D721Med (cell line): ENCODE data around the gene CCDC150.

Source experiments
- DNase-seq: peaks from one replicate; pipeline ENCODE4 v3.0.0; 2011; ENCODE audit warnings: low spot score; ENCODE audit not compliant: insufficient read length
- FAIRE-seq: peaks from 2 replicates; lab custom pipeline; 2011; peaks lifted over from hg19 to GRCh38; lab: Jason Lieb, UNC
- CTCF ChIP-seq: IDR thresholded peaks from 2 replicates; pipeline ENCODE4 v1.5.1; 2012; ENCODE audit warnings: mild to moderate bottlenecking, control low read depth; ENCODE audit not compliant: insufficient read depth; ENCODE audit errors: missing control alignments

Gene CCDC150

DNA sequence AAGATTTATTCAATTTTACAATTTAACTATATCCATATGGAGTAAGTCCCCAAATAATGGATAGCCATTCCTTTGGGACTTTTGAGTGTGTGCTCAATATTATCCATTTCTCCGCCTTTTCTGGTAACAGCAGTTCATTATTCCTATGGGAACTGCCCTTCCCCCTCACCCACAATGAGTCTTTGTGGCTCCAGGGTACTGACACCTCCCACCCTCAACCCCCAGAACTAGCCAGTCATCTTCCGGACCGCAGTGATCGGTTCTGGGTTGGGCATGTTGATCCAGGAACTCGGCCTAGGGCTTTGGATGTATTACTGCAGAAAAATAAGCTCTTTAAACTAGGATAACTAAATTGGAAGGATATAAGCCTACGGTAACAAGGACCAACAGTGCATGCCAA lies 45.4 kb upstream of the CCDC150 start:
- DNase-seq: no peak
- no peak for TF ChIP-seq CTCF
- no peak for FAIRE-seq

DNA sequence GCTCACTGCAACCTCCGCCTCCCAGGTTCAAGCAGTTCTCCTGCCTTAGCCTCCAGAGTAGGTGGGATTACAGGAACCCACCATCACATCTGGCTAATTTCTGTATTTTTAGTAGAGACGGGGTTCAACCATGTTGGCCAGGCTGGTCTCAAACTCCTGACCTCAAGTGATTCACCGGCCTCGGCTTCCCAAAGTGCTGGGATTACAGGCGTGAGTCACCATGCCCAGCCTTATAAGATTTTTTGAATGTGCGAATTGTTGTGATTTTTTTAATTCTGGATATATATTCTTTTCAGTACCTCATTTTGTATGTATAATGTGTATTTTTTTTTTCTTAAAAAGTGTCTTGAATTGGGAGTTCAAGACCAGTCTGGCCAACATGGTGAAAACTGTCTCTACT lies 42.0 kb upstream of the CCDC150 start:
- DNase-seq (no peak), FAIRE-seq (no peak)
- TF ChIP-seq CTCF: no peak

GRCh38 chr2:196598412-196598811 lies 41.1 kb upstream of the CCDC150 start:
- no peak for TF ChIP-seq CTCF
- FAIRE-seq (no peak), DNase-seq (no peak)

- no peak for FAIRE-seq
- TF ChIP-seq CTCF: no peak
- no peak for DNase-seq
Measured at GRCh38 chr2:196598846-196599245, 40.7 kb upstream of the CCDC150 start.

- FAIRE-seq (no peak), DNase-seq (no peak)
- TF ChIP-seq CTCF: no peak
Measured at GRCh38 chr2:196601430-196602306, 37.8 kb upstream of the CCDC150 start.

GRCh38 chr2:196604196-196604595 lies 35.3 kb upstream of the CCDC150 start:
- no peak for TF ChIP-seq CTCF

DNA sequence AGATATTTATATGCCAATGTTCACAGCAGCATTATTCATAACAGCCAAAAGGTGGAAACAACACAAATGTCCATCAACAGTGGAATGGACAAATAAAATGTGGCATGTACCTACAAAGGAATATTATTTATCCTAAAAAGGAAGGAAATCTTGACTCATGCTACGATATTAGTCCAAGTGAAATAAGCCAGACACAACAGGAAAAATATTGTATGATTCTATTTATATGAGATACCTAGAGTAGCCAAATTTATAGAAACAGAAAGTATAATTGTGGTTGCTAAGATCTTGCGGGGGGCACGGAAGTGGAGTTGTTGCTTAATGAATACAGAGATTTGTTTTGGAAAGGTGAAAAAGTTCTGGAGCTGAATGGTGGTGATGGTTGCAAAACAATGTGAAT lies 33.0 kb upstream of the CCDC150 start:
- no peak for TF ChIP-seq CTCF
- FAIRE-seq (no peak), DNase-seq (no peak)

More at GRCh38 chr2:196604196-196604595, 35.3 kb upstream of the CCDC150 start:
- FAIRE-seq (no peak), DNase-seq (no peak)
